Measurements from ENCODE around the gene FABP3. TPM values are rescaled to one million over a fixed set of nuclear protein-coding genes. Genes with fewer than 3 reads are reported as not detected.

Gene FABP3
- total and polyA plus RNA-seq, 12 donors: 23.8 to 233 (median 59.4) TPM

GRCh38 chr1:31414980-31415370, 42.1 kb upstream of the FABP3 start:
- no peak overlapping the region for H3K4me3 ChIP-seq
- H3K27ac ChIP-seq: no peak overlapping the region
- H3K36me3 ChIP-seq (replicated peaks in 1 of 2): no peaks in the 10 kb centered on the region
- intact Hi-C loops (cut with DNase I): loop anchor here in 1 of 2 donors (5.0 kb wide), 1 partner anchor 223 kb away; no protein-coding TSS in a partner anchor
- peaks cover 5 to 13% of the 10 kb centered on the region in 2 donors for H3K4me1 ChIP-seq (replicated peaks in 1 of 2)
- peaks cover 3% of the 10 kb centered on the region for H3K27me3 ChIP-seq
- 90 to 100% (median 97%) methylated on average over 4 of the region's 4 CpGs for WGBS, 4 donors
- TF ChIP-seq CTCF (IDR thresholded peaks at IDR 0.05) (no peak), POLR2A (IDR thresholded peaks at IDR 0.05) (no peak)
- no peak for DNase-seq
- no peaks in the 10 kb centered on the region for H3K9me3 ChIP-seq (replicated peaks in 1 of 3)

GRCh38 chr1:31413405-31414001, 40.6 kb upstream of the FABP3 start:
- TF ChIP-seq POLR2A (IDR thresholded peaks at IDR 0.05): no peak
- TF ChIP-seq CTCF (IDR thresholded peaks at IDR 0.05): no peak
- H3K27ac ChIP-seq: peak overlapping the region in 3 of 5 donors; percentile 20 to 69 (median 26)
- intact Hi-C loops (cut with DNase I): loop anchor here in 1 of 2 donors (5.0 kb wide), 1 partner anchor 221 kb away; no protein-coding TSS in a partner anchor
- peak; percentile 70 to 87 (median 82) for DNase-seq
- H3K27me3 ChIP-seq: peaks cover 3% of the 10 kb centered on the region
- H3K36me3 ChIP-seq (replicated peaks in 1 of 2): no peaks in the 10 kb centered on the region
- H3K4me1 ChIP-seq (replicated peaks in 1 of 2): peaks cover 5 to 14% of the 10 kb centered on the region in 2 donors
- no peaks in the 10 kb centered on the region for H3K9me3 ChIP-seq (replicated peaks in 1 of 3)
- peak overlapping the region; percentile 38 to 86 (median 59) for H3K4me3 ChIP-seq
- WGBS, 4 donors: 0 to 1% (median 0%) methylated on average over 22 to 54 of the region's 54 CpGs

DNA sequence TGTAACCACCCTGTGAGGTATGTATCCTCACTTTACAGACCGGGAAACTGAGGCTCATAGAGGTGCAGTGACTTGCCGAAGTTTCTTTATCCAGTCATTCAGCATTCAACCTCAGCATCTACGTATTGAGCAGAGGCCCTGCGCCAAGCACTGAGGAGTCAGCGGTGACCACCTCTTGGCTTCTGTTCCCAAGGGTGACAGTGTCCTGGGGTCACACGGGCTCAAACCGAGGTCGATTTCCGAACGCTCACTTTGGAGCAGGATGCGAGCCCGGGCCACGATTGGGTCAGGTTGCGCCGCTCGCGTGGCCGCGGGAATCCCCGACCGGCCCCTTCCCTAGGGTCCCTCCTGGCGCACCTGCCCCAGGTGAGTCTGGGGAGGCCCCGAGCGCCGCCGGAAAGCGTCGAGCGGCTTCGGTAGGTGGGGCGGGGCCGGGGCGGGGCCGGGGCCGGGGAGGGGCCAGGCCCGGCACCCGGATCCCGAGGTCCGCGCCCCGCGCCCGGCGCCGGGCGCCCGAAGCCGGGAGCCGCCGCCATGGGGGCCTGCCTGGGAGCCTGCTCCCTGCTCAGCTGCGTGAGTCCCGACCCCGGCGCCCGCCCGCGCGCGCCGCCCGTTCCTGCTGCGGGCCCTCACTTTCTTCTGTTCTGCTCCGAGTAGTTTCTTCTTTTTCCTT, 40.0 kb upstream of the FABP3 start, which contains the start of gene SERINC2:
TSS of gene SERINC2 (plus strand) at position 482 of the 673 bp plus-strand sequence. CDS start at position 535, 53 bp downstream.
- 2 to 31% (median 4%) methylated on average over 5 to 63 of the region's 63 CpGs for WGBS, 4 donors
- peak within 1 kb of the TSS in 3 of 5 donors; percentile 20 to 69 (median 26) for H3K27ac ChIP-seq

More for the DNA sequence above, 40.0 kb upstream of the FABP3 start, which contains the start of gene SERINC2:
- Histone ChIP-seq H3K36me3 (replicated peaks in 1 of 2) (no peaks in the 10 kb centered on the region), H3K27me3 (peaks cover 3% of the 10 kb centered on the region), H3K4me1 (replicated peaks in 1 of 2) (peaks cover 5 to 14% of the 10 kb centered on the region in 2 donors), H3K9me3 (replicated peaks in 1 of 3) (no peaks in the 10 kb centered on the region), H3K4me3 (peak within 1 kb of the TSS; percentile 38 to 86 (median 59))
- intact Hi-C loops (cut with DNase I): loop anchor here in 1 of 2 donors (5.0 kb wide), 1 partner anchor 221 kb away; no protein-coding TSS in a partner anchor
- TF ChIP-seq CTCF (IDR thresholded peaks at IDR 0.05) (no peak), POLR2A (IDR thresholded peaks at IDR 0.05) (peak in 1 of 2 donors; percentile 43)
- DNase-seq: peak in 5 of 7 donors; percentile 35 to 63 (median 47)

Data from adrenal gland (tissue), 12 donors.